Keratinocyte (primary cell): ENCODE results near the gene USP47. TPM values are rescaled to one million over a fixed set of nuclear protein-coding genes. Genes with fewer than 3 reads are reported as not detected.

Source experiments
- DNase-seq: peaks from one replicate; pipeline ENCODE4 v3.0.0-alpha.2; 2011; ENCODE audit warnings: low read depth, missing footprints, low spot score
- FAIRE-seq: peaks from 2 replicates; lab custom pipeline; 2011; peaks lifted over from hg19 to GRCh38; lab: Jason Lieb, UNC
- H2AFZ ChIP-seq: 2 replicates; pipeline ENCODE4 v1.6.0; 2012; ENCODE audit warnings: low read length, control low read depth, inconsistent platforms; ENCODE audit not compliant: control insufficient read depth
- H3K27ac ChIP-seq: 2 replicates; pipeline ENCODE4 v1.5.1; 2011; ENCODE audit warnings: low read length; ENCODE audit not compliant: control insufficient read depth, insufficient read depth
- H3K27me3 ChIP-seq: 3 replicates; pipeline ENCODE4 v1.6.0; 2011; ENCODE audit warnings: low read length; ENCODE audit not compliant: control insufficient read depth, insufficient read depth; ENCODE audit errors: extremely low read depth
- H3K36me3 ChIP-seq, 2 experiments: 2 replicates in 1 of 2; 3 replicates in 1 of 2; pipeline ENCODE4 v1.5.1; 2011; ENCODE audit warnings: low read length in 2 of 2, mild to moderate bottlenecking in 1 of 2; ENCODE audit not compliant: control insufficient read depth in 2 of 2, insufficient read depth in 2 of 2; ENCODE audit errors: extremely low read depth in 1 of 2
- H3K4me1 ChIP-seq: 3 replicates; pipeline ENCODE4 v1.5.1; 2011; ENCODE audit warnings: low read length; ENCODE audit not compliant: control insufficient read depth, insufficient read depth; ENCODE audit errors: extremely low read depth
- H3K4me2 ChIP-seq: 3 replicates; pipeline ENCODE4 v1.6.0; 2011; ENCODE audit warnings: low read depth, low read length; ENCODE audit not compliant: control insufficient read depth, insufficient read depth; ENCODE audit errors: extremely low read depth
- H3K4me3 ChIP-seq, 3 experiments: fragments of 200-600 bp in 1 of 3; sonication (generic) in 1 of 3; 2 replicates in 2 of 3; 3 replicates in 1 of 3; pipeline ENCODE4 v1.5.1; 2011 to 2016; ENCODE audit warnings: low read length in 3 of 3, mild to moderate bottlenecking in 3 of 3, control low read depth in 2 of 3, inconsistent platforms in 1 of 3, low read depth in 1 of 3, mixed read lengths in 1 of 3, mixed run types in 1 of 3, moderate library complexity in 1 of 3; ENCODE audit not compliant: control insufficient read depth in 2 of 3, insufficient read depth in 2 of 3; ENCODE audit errors: extremely low read depth in 1 of 3
- H3K79me2 ChIP-seq: 2 replicates; pipeline ENCODE4 v1.6.0; 2012; ENCODE audit warnings: low read length; ENCODE audit not compliant: control insufficient read depth, insufficient read depth
- H3K9ac ChIP-seq: 3 replicates; pipeline ENCODE4 v1.6.0; 2011; ENCODE audit warnings: low read length; ENCODE audit not compliant: control insufficient read depth, insufficient read depth; ENCODE audit errors: extremely low read depth
- H3K9me1 ChIP-seq: 3 replicates; pipeline ENCODE4 v1.6.0; 2011; ENCODE audit warnings: low read length; ENCODE audit not compliant: control insufficient read depth, insufficient read depth; ENCODE audit errors: extremely low read depth
- H3K9me3 ChIP-seq: 2 replicates; pipeline ENCODE4 v1.5.1; 2012; ENCODE audit warnings: low read depth, low read length; ENCODE audit not compliant: control insufficient read depth
- H4K20me1 ChIP-seq: 3 replicates; pipeline ENCODE4 v1.6.0; 2011; ENCODE audit warnings: low read length; ENCODE audit not compliant: control insufficient read depth, insufficient read depth; ENCODE audit errors: extremely low read depth
- CTCF ChIP-seq, 3 experiments: IDR thresholded peaks in 1 of 3; conservative IDR thresholded peaks in 1 of 3; optimal IDR thresholded peaks in 1 of 3; 2 replicates in 2 of 3; 3 replicates in 1 of 3; pipeline versions ENCODE3 to v1.5.1; 2011; ENCODE audit warnings: low read length in 3 of 3, mild to moderate bottlenecking in 3 of 3, moderate library complexity in 2 of 3, control low read depth in 1 of 3, inconsistent platforms in 1 of 3; ENCODE audit not compliant: insufficient read depth in 2 of 3; ENCODE audit errors: extremely low read depth in 1 of 3
- EZH2 ChIP-seq: IDR thresholded peaks from one replicate; pipeline ENCODE4 v1.6.1; 2012; ENCODE audit warnings: inconsistent platforms, mild to moderate bottlenecking, low read length, moderate library complexity
- dilution Hi-C: fragments of 300-500 bp; cut with MboI; formaldehyde crosslinking; loops from one replicate; pipeline ENCODE4 v1.7.0; 2020; ENCODE audit warnings: low sequenced_read_pairs; ENCODE audit not compliant: extremely low pct_ligation_motif_present
- polyA plus RNA-seq, 5 experiments: library from polyadenylated mRNA; depleted of rRNA in 3 of 5; stranded (reverse) in 3 of 5; stranded (forward) in 1 of 5; unstranded in 1 of 5; fragments of >200 nt; gene quantifications; 1 replicate in 1 of 5; 2 replicates in 3 of 5; 3 replicates in 1 of 5; pipeline versions ENCODE4 v1.2.1 to v1.2.3, GENCODE V29; 2011 to 2012; ENCODE audit warnings: missing spikeins in 2 of 5, low read depth in 1 of 5, low replicate concordance in 1 of 5

USP47 gene
- polyA plus RNA-seq, 1 donor (not counting 4 experiments of a cell fraction or from before 2014, with no cell fraction given): 22.4 TPM

GRCh38 chr11:11862999-11863398 is 21.2 kb downstream of the USP47 start:
- Histone ChIP-seq H3K4me2 (no peak overlapping the region), H2AFZ (no peak overlapping the region), H3K27ac (no peak overlapping the region), H3K27me3 (no peaks in the 10 kb centered on the region), H3K9me1 (no peaks in the 10 kb centered on the region), H3K9me3 (no peaks in the 10 kb centered on the region), H3K79me2 (peaks cover 86% of the 10 kb centered on the region), H4K20me1 (peaks cover 4% of the 10 kb centered on the region), H3K9ac (no peak overlapping the region), H3K36me3 (no peaks in the 10 kb centered on the region), H3K4me3 (no peak overlapping the region), H3K4me1 (no peaks in the 10 kb centered on the region)
- DNase-seq: no peak
- dilution Hi-C loops: no loop called here
- no peak for FAIRE-seq
- TF ChIP-seq EZH2: no peak
- TF ChIP-seq CTCF (optimal IDR thresholded peaks at IDR 0.05 in 1 of 3, IDR thresholded peaks at IDR 0.05 in 1 of 3, conservative IDR thresholded peaks at IDR 0.05 in 1 of 3; ENCODE audit: extremely low read depth in 1 of 3, insufficient read depth in 2 of 3, low read length in 3 of 3): no peak

- Histone ChIP-seq H3K79me2 (peaks cover 86% of the 10 kb centered on the region), H4K20me1 (peaks cover 6% of the 10 kb centered on the region), H3K9ac (no peak overlapping the region), H3K9me1 (no peaks in the 10 kb centered on the region), H3K4me1 (no peaks in the 10 kb centered on the region), H3K9me3 (no peaks in the 10 kb centered on the region), H3K4me3 (no peak overlapping the region), H3K36me3 (no peaks in the 10 kb centered on the region), H3K27ac (no peak overlapping the region), H2AFZ (no peak overlapping the region), H3K4me2 (no peak overlapping the region), H3K27me3 (no peaks in the 10 kb centered on the region)
- dilution Hi-C loops: no loop called here
- FAIRE-seq: no peak
- DNase-seq: no peak
- no peak for TF ChIP-seq EZH2
Observed at GRCh38 chr11:11864332-11864731, 22.6 kb downstream of the USP47 start.

GRCh38 chr11:11864803-11865202 is 23.0 kb downstream of the USP47 start:
- no peak for DNase-seq
- H4K20me1 ChIP-seq: peaks cover 9% of the 10 kb centered on the region
- no peak for FAIRE-seq

More at GRCh38 chr11:11864803-11865202, 23.0 kb downstream of the USP47 start:
- Histone ChIP-seq H3K27ac (no peak overlapping the region), H3K9me3 (no peaks in the 10 kb centered on the region), H3K9ac (no peak overlapping the region), H3K79me2 (peaks cover 86% of the 10 kb centered on the region), H3K4me1 (no peaks in the 10 kb centered on the region), H3K27me3 (no peaks in the 10 kb centered on the region), H3K36me3 (no peaks in the 10 kb centered on the region), H3K9me1 (no peaks in the 10 kb centered on the region), H3K4me2 (no peak overlapping the region), H3K4me3 (no peak overlapping the region), H2AFZ (no peak overlapping the region)
- no peak for TF ChIP-seq CTCF (optimal IDR thresholded peaks at IDR 0.05 in 1 of 3, IDR thresholded peaks at IDR 0.05 in 1 of 3, conservative IDR thresholded peaks at IDR 0.05 in 1 of 3; ENCODE audit: extremely low read depth in 1 of 3, insufficient read depth in 2 of 3, low read length in 3 of 3)
- TF ChIP-seq EZH2: no peak
- dilution Hi-C loops: no loop called here
